ENCODE results near the gene PTPN11. TPM values are rescaled to one million over a fixed set of nuclear protein-coding genes. Genes with fewer than 3 reads are reported as not detected.
"Not testable (repeated sequence)": the region's sequence is repeated elsewhere in the genome, so short reads cannot be mapped to it uniquely, and the experiment has no call there.

The PTPN11 gene
- polyA plus RNA-seq, 2 of the 4 experiments (the other 2 are of a cell fraction): 78.6 to 194 TPM

- 85% methylated on average over 1 of the region's 1 CpG for WGBS (ENCODE audit: missing lambda C conversion rate)
- H3K4me2 ChIP-seq; DNase-seq (ENCODE audit: low read depth in 1 of 2, low spot score in 1 of 2); H3K27ac ChIP-seq; ATAC-seq; FAIRE-seq; H3K4me3 ChIP-seq; H3K9me3 ChIP-seq; H3K4me1 ChIP-seq: not testable (repeated sequence)
- ChIA-PET CTCF (interaction anchor here (1.0 kb wide), 1 partner anchor 16 kb away, joined by 3 read pairs; no protein-coding TSS in a partner anchor), POLR2A (interaction anchor here (0.9 kb wide), 1 partner anchor 20 kb away, joined by 4 read pairs; the partner anchor contains the start of gene PTPN11)
Observed at GRCh38 chr12:112438645-112439044, 19.9 kb downstream of the PTPN11 start.

DNA sequence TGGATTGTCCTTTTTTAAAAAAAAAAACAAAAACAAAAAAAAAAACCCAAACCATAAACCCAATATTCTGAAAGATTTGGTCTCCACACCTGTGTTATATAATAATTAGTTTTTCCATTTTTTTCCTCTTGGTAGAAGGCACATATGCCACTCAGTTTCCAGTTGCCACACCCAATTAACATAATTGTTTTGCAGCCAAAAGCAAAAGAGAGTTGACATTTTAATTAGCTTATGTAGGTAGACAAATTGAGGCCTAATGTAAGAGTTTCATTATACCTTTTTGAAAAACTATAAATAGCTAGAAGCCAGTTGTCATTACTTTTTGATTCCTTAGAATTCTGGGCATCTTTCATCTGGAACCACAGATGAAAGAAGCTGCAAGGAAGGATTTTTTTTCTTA, 21.0 kb downstream of the PTPN11 start:
- ChIA-PET CTCF (interaction anchor here (0.6 to 1.9 kb wide), 6 partner anchors 10 to 53 kb away, joined by 3 to 8 read pairs (median 3); no protein-coding TSS in a partner anchor), POLR2A (no interaction called here)
- no peak for TF ChIP-seq FOXS1 (CRISPR knock-in tag; IDR thresholded peaks at IDR 0.05)
- TF ChIP-seq ATOH8 (CRISPR knock-in tag; IDR thresholded peaks at IDR 0.05; ENCODE audit: low read depth): no peak
- TF ChIP-seq USF2 (IDR thresholded peaks at IDR 0.05): no peak
- TF ChIP-seq TP53 (CRISPR knock-in tag; IDR thresholded peaks at IDR 0.05): no peak
- DNase-seq (ENCODE audit: low read depth in 1 of 2, low spot score in 1 of 2): no peak
- Histone ChIP-seq H3K4me1 (no peaks in the 10 kb centered on the region), H3K27ac (no peak overlapping the region), H3K4me2 (no peak overlapping the region), H3K4me3 (no peak overlapping the region), H3K9me3 (no peaks in the 10 kb centered on the region)
- no peak for FAIRE-seq
- ATAC-seq: no peak

DNA sequence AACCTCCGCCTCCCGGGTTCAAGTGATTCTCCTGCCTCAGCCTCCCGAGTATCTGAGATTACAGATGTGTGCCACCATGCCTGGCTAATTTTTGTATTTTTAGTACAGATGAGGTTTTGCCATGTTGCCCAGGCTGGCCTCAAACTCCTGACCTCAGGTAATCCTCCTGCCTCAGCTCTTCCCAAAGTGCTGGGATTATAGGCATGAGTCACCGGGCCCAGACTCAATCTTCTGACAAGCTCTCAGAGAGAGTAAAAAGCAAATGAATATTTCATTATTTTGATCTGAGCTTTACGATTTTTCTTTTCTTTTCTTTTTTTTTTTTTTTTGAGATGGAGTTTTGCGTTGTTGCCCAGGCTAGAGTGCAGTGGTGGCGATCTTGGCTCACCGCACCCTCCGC, 21.9 kb downstream of the PTPN11 start:
- FAIRE-seq; ATAC-seq; H3K27ac ChIP-seq; DNase-seq (ENCODE audit: low read depth in 1 of 2, low spot score in 1 of 2); H3K4me3 ChIP-seq; H3K4me2 ChIP-seq; H3K4me1 ChIP-seq; H3K9me3 ChIP-seq: not testable (repeated sequence)
- 93% methylated on average over 9 of the region's 9 CpGs for WGBS (ENCODE audit: missing lambda C conversion rate)
- POLR2A ChIA-PET: interaction anchor here (1.0 kb wide), 1 partner anchor 10 kb away, joined by 9 read pairs; no protein-coding TSS in a partner anchor
- CTCF ChIA-PET: interaction anchor here (0.7 to 1.9 kb wide), 2 partner anchors 11 to 27 kb away, joined by 3 to 8 read pairs; no protein-coding TSS in a partner anchor

DNA sequence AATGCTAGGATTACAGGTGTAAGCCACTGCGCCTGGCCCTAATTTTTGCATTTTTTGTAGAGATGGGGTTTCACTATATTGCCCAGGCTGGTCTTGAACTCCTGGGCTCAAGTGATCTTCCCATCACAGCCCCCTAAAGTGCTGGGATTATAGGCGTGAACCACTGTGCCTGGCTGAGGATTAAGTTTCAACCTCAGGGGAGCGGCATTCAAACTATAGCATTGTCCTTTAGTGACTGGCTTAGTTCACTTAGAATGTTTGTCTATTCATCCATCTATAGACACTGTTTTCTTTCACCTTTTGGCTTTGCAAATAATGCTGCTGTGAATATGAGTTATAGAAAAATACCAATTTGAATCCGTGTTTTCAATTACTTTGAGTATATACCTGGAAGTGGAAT, 25.2 kb downstream of the PTPN11 start:
- DNase-seq (ENCODE audit: low read depth in 1 of 2, low spot score in 1 of 2) (no peak), ATAC-seq (no peak), FAIRE-seq (no peak)
- H3K4me3 ChIP-seq: no peak overlapping the region
- H3K4me1 ChIP-seq: no peaks in the 10 kb centered on the region
- no peak overlapping the region for H3K27ac ChIP-seq
- ChIA-PET POLR2A (no interaction called here), CTCF (no interaction called here)
- 90% methylated on average over 4 of the region's 4 CpGs for whole genome bisulfite sequencing (ENCODE audit: missing lambda C conversion rate)
- no peaks in the 10 kb centered on the region for H3K9me3 ChIP-seq
- H3K4me2 ChIP-seq: no peak overlapping the region
- no peak for TF ChIP-seq CBX8 (IDR thresholded peaks at IDR 0.05)

- Histone ChIP-seq H3K4me1 (no peaks in the 10 kb centered on the region), H3K9me3 (no peaks in the 10 kb centered on the region), H3K4me3 (no peak overlapping the region), H3K4me2 (no peak overlapping the region), H3K27ac (no peak overlapping the region)
- DNase-seq (ENCODE audit: low read depth in 1 of 2, low spot score in 1 of 2) (no peak), ATAC-seq (no peak), FAIRE-seq (no peak)
- ChIA-PET CTCF (interaction anchor here (1.4 kb wide), 1 partner anchor 584 kb away, joined by 4 read pairs; no protein-coding TSS in a partner anchor), POLR2A (no interaction called here)
- 84% methylated on average over 3 of the region's 3 CpGs for WGBS (ENCODE audit: missing lambda C conversion rate)
- TF ChIP-seq CHD2 (IDR thresholded peaks at IDR 0.05; ENCODE audit: low read length, partially characterized antibody): no peak
- TF ChIP-seq JUN (IDR thresholded peaks at IDR 0.05): no peak
- TF ChIP-seq ZSCAN20 (CRISPR knock-in tag; IDR thresholded peaks at IDR 0.05): no peak
- TF ChIP-seq SREBF2 (IDR thresholded peaks at IDR 0.05): no peak
- no peak for TF ChIP-seq TFCP2L1 (CRISPR knock-in tag; IDR thresholded peaks at IDR 0.05)
- no peak for TF ChIP-seq MYC (IDR thresholded peaks at IDR 0.05; ENCODE audit: borderline replicate concordance, low read length)
- TF ChIP-seq CBX2 (IDR thresholded peaks at IDR 0.05; ENCODE audit: borderline replicate concordance, low read depth): no peak
- no peak for TF ChIP-seq RARB (CRISPR knock-in tag; IDR thresholded peaks at IDR 0.05)
- TF ChIP-seq JUNB (IDR thresholded peaks at IDR 0.05): no peak
Observed at GRCh38 chr12:112446008-112446725, 27.4 kb downstream of the PTPN11 start.
